HG03342 (cell line): ENCODE measurements around the gene CBX2.
A peak's percentile ranks its signal among the peaks of the same experiment; 100 is the strongest.

Source experiments
- ATAC-seq: cut with Tn5 transposase; IDR thresholded peaks from one replicate; pipeline ENCODE4 v1.9.1; 2021; ENCODE audit warnings: mild to moderate bottlenecking, moderate library complexity; ENCODE audit not compliant: unreplicated experiment

CBX2 gene

DNA sequence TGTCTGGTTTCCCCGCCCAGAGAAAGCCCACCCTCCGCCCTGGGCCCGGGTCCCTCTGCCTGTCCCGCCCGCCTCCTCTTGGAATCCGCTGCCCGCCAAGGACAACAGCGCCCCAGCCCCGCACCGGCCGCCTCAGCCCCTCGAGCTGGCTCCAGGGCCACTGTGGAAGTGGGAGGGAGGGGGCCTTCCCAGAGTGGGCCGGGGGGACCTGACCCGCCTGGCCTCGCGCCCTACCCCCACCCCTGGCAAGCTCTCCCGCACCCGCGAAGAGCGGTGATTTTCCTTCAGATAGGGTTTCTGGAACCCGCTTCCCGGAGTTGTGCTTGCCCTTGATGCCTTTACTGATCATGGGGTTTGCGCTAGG lies 21.2 kb downstream of the CBX2 start:
- ATAC-seq, result no peak

DNA sequence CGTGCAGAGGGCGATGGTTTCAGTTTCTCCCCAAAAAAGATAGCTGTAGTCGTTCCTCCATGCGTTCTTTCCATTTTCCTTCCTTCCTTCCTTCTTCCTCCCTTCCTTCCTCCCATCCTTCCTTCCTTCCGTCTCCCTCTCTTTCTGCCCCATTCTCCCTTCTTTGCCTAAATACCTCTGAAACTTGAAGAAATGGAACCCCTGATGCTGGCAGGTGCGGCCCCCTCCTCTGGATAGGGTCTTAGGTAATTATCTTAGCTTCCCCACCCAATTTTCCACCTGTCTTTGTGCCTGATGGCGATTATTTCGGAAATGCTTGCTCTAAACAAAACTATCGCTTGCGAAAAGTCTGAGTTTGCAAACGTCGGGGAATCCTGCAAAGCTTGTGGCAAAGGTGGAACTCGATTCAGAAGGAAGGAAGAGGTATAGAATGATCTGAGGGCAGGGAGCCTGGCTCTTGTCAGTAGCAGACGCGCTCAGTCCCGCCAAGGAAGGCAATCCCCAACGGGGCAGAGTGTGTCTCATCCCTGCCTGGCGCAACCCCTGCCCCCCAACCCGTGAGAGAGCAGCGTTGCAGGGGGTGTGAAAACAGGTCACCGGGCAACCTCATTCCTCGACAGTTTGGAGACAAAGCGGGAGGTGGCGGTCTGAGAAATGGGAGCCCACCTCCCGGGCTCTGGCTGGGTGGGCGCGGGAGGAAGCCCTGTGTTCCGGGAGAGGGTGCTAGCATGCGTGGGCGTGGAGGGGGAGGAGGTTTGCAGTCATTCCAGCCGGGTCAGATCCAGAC lies 21.8 kb downstream of the CBX2 start:
- no peak for ATAC-seq

DNA sequence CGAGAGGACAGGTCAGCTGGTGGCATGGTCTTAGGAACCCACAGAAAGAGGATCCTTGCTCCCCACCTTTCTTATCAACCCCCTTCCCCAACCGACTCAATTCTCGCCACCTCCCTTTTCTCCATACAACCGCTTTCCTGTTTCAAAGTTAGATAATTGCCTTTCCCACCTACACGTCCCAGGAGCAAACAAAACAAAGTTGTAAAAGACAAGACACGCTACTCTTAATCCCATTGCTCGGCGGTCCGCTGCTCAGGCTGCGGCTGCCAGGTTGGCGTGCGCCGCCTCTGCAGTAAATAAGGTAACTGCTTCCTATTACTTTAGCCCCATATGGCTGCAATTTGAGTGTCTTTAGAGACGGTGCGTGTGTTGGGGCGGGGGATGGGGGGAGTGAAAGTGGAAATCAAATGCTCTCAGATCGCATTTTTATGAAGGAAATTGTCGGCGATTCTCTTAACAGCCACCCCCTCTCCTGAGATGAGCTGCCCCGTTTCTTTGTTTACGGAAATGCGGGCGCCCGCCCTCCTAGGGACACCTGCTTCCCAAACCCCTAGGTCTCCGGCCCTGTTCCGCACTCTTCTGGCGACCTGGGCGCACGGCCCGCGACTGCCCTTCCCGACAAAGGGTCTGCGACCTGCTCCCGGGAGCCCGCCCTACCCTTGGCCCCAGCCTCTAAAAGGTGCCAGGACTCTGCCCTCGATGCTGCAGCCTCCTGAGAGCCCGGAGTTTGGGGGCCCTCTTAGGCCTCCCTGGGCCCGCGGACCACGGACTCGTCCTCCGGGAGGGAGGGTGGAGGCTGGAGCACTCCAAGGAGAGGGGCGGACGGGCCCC lies 22.6 kb downstream of the CBX2 start:
- no peak for ATAC-seq

DNA sequence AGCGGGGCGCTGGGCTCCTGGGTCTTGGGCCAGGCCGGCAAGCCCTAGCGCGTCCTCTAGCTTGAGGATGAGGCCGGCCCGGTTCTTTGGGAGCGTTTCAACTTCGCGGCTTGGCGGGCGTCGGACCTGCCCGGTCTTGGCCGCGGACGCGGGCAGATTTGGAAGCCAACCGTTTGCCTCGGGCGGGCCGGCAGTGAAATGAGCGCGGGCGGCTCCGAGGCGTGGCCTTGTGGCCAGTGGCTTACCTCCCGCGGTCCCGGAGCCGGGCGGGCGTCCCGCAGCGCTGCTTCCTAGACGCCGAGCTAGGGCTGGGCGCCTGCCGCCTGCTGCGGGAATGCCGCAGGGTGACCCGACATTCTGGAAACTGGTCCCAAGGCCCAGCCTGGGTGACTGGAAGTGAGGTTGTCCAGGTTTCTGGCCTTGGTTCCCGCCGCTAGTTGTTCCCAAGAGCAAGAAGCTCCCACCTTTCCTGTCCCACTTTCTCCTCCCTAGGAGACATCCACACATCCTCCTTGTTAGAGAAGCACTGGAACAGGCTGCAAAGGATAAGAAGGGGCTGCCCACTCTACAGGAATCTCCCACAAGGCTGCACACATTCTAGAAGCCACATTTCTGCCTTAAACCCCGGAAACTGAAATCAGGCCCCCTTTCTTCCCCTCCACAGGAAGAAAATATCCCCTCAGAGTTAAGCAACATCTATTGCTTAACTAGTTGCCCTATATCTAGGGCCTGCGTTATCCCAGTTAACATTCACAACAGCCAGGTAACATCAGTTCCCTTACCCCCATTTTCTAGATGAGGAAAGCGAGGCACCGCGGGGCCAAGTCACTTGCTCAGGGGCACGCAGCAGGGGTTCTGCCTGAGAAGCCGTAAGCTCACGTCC lies 23.4 kb downstream of the CBX2 start:
- ATAC-seq, result no peak

DNA sequence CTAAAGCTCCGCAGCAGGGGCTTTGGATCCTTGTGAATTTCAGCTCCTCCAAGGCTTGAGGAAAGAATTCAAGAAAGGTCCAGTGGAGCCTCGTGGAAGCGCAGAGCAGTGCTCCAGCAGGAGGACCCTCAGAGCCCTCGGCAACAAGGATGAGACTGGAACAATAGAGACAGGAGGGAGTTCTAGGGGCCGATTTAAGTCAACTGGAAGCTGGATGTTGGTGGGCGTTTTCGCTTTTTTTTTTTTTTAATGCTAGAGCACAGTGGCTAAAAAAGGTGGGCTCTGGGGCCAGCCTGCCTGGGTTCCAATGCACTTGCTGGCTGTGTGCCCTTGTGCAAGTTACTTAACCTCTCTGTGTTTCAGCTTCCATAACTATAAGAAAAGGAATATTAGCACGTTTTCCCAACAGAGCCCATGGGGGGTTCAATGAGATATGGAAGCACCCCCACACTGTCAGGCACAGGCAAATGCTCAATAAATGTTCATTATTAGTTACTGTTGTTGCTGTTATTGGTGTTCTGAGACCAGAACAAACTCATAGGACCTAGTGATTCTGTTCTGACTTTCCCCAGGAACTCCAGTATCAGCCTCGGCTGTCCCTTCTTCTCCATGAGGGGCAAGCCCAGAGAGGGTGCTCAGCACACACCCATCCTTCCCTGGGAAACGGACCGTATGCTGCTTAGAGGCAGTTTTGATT lies 24.2 kb downstream of the CBX2 start:
- ATAC-seq, result no peak

DNA sequence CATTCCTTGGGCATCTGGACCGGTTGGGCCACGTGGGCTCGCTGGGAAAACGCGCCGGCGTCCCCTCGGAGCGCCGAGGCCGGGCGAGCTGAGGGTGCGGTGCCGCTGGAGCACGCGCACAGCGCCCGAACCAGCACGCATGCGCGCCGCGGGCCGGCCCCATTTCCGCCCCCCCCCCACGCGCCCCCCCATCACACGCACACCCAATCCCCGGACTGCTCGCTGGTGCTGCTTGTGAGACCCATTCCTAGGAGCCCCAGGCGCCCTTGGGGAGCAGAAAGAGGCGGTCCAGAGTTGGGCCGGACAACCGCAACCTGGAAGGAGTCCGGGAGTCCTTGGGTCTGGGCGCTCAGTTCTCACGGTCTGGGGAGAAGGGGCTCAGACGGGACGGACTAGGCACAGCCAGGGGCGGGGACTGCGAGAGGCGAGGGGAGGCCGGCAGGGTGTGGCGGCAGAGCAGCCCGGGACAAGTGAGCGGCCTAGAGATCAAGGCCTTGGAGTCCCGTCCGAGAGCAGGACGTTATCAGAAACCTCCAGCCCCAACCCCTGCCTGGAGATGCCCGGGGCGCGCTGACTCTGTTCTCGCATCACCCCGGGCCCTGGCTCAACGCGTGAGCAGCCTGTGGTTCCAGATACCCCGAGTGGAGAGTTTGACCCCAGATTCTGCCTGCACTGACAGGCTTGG lies 24.9 kb downstream of the CBX2 start:
- no peak for ATAC-seq

DNA sequence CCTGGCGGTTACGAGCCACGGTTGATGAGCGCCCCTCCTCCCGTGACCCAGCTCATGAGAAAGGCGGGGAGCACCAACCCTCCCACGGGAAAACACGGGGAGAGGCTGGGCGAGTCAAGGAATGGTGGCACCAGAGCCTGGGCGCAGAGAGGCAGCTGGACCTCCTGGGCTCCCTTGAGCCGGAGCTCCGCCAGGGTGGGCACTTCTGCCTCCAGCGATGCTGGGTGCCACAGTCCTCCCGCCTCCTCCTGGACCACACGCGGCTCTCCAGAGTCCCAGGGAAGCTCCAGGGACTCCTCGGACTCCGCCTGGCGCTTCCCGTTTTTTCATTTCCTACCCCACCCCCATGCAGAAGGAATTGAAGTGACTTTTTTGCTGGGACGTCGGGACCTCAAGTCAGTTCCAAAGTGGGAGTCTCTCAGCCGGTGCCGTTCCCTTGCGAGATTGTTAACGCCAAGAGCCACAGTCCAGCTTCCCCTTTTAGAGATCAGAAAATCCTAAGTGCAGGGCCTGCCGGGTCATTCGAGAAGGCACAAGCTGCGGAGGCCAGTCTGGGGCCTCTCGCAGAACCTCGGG lies 25.6 kb downstream of the CBX2 start:
- ATAC-seq, result no peak

DNA sequence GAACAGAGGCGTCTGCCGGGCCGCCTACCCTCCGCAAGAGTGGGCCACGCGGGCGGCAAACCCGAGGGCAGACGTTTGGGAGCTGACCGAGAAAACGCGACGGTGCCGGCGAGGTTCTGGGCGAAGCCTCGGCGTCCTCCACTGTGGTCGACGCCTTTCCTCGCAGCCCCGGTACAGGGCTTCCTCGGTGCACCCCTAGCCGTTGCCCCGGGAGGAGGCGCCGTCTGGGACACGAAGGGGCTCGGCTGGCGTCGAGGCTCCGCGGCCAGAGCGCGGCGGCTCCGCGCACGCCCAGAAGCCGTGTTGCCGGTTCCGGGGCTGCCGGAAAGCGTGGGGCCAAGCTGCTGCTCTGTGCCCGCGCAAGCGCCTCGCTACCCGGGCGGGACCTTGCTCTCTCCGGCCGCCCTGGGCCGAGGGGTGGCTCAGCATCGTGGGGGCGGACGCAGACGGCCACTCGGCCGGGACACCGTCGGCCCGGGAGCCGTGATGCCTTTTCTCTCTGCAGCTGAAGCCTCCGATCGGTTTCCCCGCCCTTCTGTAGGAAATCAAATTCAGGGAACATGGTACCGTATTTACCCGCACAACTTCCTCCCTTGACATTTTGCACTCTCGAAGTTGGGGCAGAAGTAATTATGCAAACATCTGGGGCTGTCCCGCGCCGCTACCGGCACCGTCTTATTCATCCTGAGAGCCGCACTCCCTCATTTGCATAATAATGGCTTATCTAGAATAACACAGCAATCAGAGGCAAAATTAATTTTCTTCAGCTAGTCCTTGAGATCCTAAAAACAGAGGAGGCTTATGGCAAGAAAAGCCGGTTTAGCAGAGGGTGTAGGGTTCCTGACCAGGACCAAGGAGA lies 26.3 kb downstream of the CBX2 start:
- ATAC-seq, result peak; percentile 55

DNA sequence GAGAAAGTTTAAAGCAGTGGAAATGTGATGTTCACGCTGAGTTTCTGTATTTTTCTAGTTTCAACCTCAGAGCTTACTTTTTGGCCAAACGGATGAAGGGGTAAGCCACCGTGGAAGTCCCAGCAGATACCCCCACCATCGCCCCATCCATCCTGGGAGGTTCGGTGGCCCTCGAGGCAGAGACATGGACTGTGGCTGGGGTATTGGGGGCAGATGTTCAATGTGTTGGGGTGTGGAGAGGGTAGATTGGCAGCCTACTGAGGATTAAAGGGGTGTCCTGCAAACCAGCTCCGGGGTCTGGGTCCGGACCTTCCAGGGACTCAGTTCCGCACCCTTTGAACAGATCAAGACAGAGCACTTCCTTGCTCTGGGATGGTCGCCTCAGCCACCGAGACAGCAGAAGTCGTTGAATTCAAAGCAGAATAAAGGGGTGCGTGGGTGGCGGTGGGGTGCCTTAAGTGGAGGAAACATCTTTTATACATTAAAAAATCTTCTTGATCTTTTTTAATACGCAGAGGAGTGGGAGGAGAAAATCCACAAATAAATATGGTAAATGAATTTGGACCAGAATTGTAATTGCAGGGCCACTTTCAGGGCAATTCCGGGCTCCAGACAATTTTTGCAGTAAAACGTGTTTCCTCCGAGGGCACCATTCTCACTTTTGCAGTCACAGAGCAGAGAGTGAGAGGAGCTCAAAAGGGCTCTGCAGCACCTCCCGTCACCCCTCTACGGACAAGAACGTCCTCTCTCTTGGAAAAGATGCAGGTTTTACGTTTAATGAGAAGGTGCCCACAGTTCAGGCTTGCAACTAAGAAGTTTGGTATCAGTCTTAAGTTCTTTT lies 27.1 kb downstream of the CBX2 start:
- ATAC-seq, result peak; percentile 17

DNA sequence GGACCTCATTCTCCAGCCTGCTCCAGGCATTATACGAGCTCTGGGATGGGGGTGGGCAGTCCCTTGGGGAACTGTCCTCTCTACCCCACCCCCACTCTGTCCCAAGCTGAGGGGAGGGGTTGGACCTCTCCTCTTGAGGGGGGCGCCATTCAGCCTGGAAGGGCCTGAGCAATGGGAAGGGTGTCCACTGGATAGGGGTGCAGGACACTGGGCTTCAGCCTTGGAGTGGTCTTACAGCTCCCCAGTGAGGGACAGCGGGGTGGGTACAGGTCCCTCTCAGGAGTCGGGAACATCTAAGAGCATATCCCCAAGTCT lies 28.5 kb downstream of the CBX2 start:
- ATAC-seq, result no peak

DNA sequence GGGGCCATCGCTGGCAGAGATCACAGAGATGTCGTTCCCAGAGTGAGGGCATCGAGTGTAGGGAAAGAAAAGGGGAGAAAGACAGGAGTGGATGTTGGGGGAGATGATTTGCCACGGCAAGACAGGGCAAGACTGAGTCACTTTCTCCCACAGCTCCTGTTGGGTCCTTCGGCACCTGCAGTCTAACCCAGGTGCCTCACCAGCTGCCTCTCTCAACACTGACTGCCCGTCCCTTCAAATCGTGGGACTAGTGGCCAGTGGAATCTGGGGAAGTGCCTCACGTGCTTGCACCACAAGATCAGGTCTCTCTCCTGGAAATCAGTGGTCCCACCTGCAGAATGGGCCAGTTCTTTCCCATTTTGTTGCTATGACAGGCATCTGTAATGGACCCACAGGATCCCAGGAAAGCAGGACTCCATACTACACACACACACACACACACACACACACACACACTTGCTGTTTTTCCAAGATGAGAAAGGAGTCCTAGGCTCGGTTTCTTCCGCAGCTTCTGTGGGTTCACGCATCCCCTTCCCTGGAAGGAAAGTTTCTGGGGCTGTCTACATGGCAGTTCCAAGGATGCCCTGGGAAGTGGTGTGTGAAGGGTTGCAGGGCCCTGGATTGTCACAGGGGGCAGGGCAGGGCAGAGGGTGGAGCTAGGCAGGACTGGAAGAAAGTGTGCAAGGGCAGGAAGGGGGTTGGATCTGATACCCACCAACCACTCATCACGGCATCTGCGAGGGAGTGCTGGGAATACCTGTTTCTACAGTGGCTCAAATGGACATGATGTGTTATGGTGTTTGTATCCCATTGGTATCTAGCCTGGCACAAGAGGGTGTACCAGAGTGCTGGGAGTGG lies 29.1 kb downstream of the CBX2 start:
- no peak for ATAC-seq

DNA sequence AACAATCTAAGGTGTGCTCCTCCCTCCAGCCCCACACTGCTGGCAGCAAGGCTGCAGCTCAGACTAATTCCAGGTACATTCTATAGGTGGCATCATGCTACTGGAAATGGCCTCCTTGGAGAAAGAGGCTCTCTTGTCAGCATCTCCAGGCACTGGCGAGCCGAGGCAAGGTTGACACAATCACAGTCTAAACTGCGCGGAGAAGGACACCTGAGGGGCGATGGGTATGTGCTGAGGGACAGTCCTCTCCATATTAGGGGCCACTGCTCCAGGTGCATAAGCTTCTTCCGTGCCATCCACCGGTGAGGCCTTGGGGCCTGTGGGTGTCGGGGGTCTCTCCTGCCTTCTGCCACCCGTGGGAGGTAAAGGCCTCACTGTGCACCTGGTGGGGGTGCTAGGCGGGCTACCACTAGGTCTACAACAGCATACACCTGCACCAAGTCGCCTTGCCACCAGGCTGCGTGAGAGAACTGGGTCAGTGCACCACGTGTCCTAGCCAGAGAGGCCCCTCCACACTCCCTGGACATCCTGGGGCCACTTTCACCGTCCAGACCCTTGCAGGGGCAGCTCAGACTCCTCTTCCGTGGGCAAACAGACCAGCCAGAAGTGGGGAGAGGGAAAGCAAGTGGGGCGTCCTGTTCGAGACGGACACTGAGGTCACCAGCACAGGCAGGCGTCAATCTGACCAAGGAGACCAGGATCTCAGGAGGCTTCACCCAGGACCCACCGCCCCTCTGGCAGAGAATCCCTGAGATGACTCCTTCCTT lies 31.0 kb downstream of the CBX2 start:
- ATAC-seq, result no peak

DNA sequence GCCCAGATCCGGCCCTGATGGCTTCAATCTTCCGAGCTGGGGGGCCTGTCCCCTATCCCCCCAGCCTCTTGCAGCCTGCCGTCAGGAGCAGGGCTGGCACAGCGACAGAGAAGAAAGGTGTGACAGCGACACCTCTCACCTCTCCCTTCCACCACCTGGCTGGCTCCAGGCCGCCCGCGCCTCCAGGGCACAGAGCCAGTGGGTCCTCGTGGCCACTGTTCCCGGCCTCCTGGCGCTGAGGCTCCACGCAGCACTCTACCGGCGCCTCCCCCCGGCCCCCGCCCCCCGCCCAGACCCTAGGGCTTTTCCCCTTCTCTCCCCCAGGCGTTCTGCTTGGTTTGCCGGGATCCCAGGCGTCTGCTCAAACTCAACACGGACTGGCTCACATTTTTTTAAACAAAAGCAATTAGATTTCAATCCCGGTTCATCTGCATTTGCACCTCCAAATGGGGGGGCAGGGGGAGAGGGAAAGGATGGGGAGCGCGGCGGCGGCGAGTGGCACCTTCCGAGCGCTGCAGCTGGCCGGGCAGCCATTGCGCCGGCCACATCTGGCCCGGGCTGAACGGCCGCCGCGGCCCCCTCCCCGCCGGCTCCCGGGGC lies 31.7 kb downstream of the CBX2 start:
- no peak for ATAC-seq

DNA sequence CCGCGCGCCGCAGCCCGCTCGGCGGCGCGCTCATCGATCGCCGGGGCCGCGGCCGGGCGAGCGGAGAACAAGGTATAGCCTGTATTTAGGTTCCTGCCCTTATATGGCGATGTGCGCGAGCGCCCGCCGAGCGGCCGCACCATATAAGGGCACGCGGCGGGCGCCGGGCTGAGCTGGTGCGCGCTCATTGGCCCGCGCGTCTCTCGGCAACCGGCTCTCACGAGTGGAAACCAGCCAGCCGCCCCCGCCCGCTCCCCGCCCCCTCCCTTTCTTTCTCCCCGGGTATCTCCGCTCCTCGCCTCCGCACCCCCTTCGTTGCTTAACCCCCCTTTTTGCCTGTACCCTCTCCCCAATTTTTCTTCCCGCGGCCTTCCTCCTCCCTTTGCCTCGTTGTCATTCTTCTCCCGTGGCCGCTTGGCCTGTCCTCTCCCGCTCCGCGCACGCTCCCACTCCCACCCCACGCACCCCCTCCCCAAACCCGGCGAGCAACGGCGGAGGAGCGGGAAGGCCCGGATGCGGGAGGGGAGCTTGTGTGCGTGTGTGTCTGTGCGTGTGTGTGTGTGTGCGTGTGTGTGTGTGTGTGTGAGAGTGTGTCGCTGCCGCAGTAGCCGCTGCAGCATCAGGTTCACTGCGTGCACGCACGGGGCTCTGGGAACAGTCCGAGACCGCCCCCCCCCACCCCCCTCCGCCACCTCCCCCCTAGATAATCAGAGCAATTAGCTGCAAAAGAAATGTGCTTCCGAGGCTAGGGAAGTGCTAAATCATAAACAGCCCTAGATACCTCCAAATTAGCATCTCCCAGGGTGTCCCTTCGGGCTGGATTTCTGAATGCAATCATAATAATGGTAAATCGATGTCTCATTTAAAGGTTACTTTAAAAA lies 32.4 kb downstream of the CBX2 start:
- peak; percentile 69 for ATAC-seq
